Ovary (tissue), 3 donors: Measurements from ENCODE around the gene ZNF43.
"Not testable (repeated sequence)": the region's sequence is repeated elsewhere in the genome, so short reads cannot be mapped to it uniquely, and the experiment has no call there.

Source experiments
- CTCF ChIP-seq, 3 donors: fragments of 450-650 bp in 2 of 3; fragments of 200-600 bp in 1 of 3; IDR thresholded peaks; one replicate each; pipeline versions ENCODE4 v1.5.1 to v1.8.0; 2016 to 2022; ENCODE audit warnings: antibody characterized with exemption in 3 of 3, mild to moderate bottlenecking in 1 of 3
- POLR2A ChIP-seq: fragments of 450-650 bp; IDR thresholded peaks from one replicate; pipeline ENCODE4 v1.6.1; 2017; ENCODE audit warnings: antibody characterized with exemption, mild to moderate bottlenecking, moderate library complexity
- donor health status: DM: no; HTN: no; CAD: no.

- TF ChIP-seq POLR2A; CTCF (IDR thresholded peaks at IDR 0.05): not testable (repeated sequence)
These were observed 60.2 kb downstream of the ZNF43 start for GRCh38 chr19:21775792-21776191.
